DOHH2 (cell line): Measurements from ENCODE around the gene ACYP2.

ENCODE experiments used
- CTCF ChIP-seq: fragments of 200-600 bp; sonication (generic); IDR thresholded peaks from one replicate; pipeline ENCODE4 v1.5.1; 2014; ENCODE audit warnings: antibody characterized with exemption, mild to moderate bottlenecking, low read depth, low read length; ENCODE audit not compliant: poor library complexity, severe bottlenecking
- EZH2phosphoT487 ChIP-seq: fragments of 200-600 bp; sonication (generic); IDR thresholded peaks from 2 replicates; pipeline ENCODE4 v1.6.1; 2017; ENCODE audit warnings: borderline replicate concordance, mild to moderate bottlenecking, antibody characterized with exemption, low read length, moderate library complexity, mixed read lengths

GRCh38 chr2:54077088-54077900, 38.1 kb upstream of the ACYP2 start:
- TF ChIP-seq CTCF (no peak), EZH2phosphoT487 (no peak)
